ENCODE results near the gene NEDD8.

The NEDD8 gene

DNA sequence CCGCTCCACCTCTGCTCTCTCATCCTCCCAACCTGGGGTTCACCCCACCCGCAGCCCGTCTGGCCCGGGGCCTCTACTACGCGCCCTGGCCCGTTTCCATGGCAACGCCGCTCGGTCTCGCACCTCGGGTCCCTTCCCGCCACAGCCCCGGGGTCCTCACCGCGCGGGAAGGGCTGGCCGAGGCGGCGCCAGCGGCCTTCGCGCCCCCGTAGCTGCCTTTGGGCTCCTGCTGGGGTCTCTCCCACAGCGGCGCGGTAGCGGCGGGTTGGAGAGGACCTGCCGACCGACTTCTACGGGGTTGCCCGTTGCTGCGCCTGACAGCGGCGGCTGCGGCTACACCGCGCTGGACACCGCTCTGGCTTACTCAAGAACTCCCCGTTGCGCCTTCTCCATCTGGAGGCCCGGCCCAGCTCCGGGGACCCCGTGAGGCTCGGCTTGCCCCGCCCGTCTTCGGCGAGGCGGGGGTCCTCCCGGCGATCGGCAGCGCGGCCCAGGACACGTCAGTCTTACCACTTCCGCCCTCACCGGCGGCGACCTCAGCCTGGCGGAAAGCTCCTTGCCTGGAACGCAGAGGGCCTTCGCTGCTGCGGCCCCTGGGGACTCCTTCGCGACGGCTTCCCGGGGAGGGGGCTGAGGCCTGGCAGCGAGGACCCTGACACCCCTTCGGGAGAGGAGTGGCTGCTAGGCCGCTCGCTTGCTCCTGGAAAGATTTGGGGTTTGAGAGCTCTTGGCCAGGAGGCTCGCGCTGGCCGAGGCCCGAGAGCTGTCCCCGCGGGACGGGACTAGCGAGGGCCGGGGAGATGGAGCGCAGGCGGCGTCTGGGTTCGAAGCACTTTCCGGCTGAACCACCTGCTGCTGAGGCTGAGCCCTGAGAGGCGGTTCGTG, 36.7 kb downstream of the NEDD8 start, which contains the start of gene TM9SF1:
TSS of gene TM9SF1 (minus strand) at position 256 of the 885 bp plus-strand sequence. CDS start 422 bp downstream, outside the sequence.
- peak; percentile 93 for DNase-seq (ENCODE audit: extremely low read depth, insufficient read length)
- no peaks in the 10 kb centered on the region for H3K27me3 ChIP-seq (replicated peaks; ENCODE audit: control insufficient read depth, insufficient read depth, low read length)
- H3K36me3 ChIP-seq (ENCODE audit: control insufficient read depth, insufficient read depth, low read length): peaks cover 10% of the 10 kb centered on the region
- TF ChIP-seq, protein P1, sequence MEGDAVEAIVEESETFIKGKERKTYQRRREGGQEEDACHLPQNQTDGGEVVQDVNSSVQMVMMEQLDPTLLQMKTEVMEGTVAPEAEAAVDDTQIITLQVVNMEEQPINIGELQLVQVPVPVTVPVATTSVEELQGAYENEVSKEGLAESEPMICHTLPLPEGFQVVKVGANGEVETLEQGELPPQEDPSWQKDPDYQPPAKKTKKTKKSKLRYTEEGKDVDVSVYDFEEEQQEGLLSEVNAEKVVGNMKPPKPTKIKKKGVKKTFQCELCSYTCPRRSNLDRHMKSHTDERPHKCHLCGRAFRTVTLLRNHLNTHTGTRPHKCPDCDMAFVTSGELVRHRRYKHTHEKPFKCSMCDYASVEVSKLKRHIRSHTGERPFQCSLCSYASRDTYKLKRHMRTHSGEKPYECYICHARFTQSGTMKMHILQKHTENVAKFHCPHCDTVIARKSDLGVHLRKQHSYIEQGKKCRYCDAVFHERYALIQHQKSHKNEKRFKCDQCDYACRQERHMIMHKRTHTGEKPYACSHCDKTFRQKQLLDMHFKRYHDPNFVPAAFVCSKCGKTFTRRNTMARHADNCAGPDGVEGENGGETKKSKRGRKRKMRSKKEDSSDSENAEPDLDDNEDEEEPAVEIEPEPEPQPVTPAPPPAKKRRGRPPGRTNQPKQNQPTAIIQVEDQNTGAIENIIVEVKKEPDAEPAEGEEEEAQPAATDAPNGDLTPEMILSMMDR (IDR thresholded peaks at IDR 0.05; ENCODE audit: insufficient read depth, low read length, poor library complexity, severe bottlenecking): no peak
- peak within 1 kb of the TSS; percentile 97 for H3K4me3 ChIP-seq (replicated peaks; ENCODE audit: low read depth, low read length)

DNA sequence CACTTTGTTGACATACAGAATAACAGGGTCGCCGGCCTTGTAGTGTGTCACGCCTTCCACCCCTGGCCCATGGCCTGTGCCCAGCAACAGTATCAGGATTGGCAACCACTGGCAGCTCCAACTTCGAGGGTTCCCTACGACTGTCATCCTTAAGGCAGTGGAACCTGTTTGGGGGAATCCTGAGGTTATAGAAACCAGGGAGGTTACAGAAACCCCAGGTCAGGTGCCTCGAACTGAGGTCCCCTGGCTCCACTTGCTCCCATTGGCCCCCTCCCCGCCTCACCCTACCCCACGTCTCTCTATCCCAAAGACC, 37.3 kb downstream of the NEDD8 start:
- Histone ChIP-seq H3K4me3 (replicated peaks; ENCODE audit: low read depth, low read length) (peak overlapping the region; percentile 97), H3K36me3 (ENCODE audit: control insufficient read depth, insufficient read depth, low read length) (peaks cover 10% of the 10 kb centered on the region), H3K27me3 (replicated peaks; ENCODE audit: control insufficient read depth, insufficient read depth, low read length) (no peaks in the 10 kb centered on the region)
- no peak for DNase-seq (ENCODE audit: extremely low read depth, insufficient read length)
- TF ChIP-seq, protein P1 (IDR thresholded peaks at IDR 0.05; ENCODE audit: insufficient read depth, low read length, poor library complexity, severe bottlenecking): no peak

DNA sequence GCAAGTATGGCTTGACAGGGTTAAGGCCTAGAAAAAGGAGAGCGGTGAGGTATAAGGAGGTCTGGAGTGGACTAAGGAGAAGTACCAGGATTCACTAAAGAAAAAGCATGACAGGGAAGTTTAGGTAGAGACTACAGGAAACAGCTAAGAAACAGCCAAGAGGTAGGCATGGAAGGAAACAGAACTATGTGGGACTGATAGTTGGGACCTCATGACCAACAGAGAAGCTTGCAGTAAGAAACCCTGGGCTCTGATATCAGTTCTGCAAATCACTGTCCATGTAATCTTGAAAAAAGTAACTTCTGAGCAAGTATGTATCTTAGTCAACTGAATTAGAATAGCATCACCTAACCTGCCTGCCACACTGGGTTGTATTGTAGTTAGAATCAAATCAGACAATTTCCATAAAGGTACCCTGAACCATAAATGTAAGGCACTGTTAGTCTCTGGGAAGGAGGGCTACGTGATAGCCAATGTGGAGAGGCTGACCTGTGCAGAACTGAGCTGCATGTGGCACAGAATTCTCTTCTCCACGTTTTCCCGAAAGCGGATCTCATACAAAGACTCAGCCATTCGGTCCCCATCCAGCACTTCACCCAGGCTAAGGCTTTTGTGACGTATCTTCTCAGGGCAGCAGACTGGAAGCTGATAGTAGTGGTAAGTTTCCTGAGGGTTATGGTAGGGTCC, 37.8 kb downstream of the NEDD8 start:
- Histone ChIP-seq H3K4me3 (replicated peaks; ENCODE audit: low read depth, low read length) (peak overlapping the region; percentile 97), H3K36me3 (ENCODE audit: control insufficient read depth, insufficient read depth, low read length) (peaks cover 9% of the 10 kb centered on the region), H3K27me3 (replicated peaks; ENCODE audit: control insufficient read depth, insufficient read depth, low read length) (no peaks in the 10 kb centered on the region)
- TF ChIP-seq, protein P1 (IDR thresholded peaks at IDR 0.05; ENCODE audit: insufficient read depth, low read length, poor library complexity, severe bottlenecking): no peak
- DNase-seq (ENCODE audit: extremely low read depth, insufficient read length): no peak

DNA sequence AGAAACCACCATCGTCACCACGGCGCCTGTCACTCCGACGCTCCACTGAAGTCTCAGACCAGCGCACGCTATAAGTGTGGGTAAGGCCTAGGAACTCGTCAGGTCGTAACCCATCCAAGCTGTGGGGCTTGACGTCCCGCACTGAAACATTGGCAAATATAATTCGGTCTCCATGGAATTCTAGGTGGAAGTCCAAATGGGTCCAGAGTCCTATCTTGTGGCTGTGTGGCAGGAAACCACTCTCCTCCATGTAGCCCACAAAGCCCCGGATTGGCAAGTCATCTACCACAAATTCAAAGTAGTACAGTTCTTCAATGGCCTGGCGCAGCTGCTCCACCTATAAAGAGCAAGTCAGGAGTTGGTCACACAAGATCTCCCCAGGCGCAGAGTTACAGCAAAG, 39.2 kb downstream of the NEDD8 start:
- TF ChIP-seq, protein P1 (IDR thresholded peaks at IDR 0.05; ENCODE audit: insufficient read depth, low read length, poor library complexity, severe bottlenecking): no peak
- Histone ChIP-seq H3K4me3 (replicated peaks; ENCODE audit: low read depth, low read length) (no peak overlapping the region), H3K36me3 (ENCODE audit: control insufficient read depth, insufficient read depth, low read length) (peaks cover 8% of the 10 kb centered on the region), H3K27me3 (replicated peaks; ENCODE audit: control insufficient read depth, insufficient read depth, low read length) (no peaks in the 10 kb centered on the region)
- no peak for DNase-seq (ENCODE audit: extremely low read depth, insufficient read length)

DNA sequence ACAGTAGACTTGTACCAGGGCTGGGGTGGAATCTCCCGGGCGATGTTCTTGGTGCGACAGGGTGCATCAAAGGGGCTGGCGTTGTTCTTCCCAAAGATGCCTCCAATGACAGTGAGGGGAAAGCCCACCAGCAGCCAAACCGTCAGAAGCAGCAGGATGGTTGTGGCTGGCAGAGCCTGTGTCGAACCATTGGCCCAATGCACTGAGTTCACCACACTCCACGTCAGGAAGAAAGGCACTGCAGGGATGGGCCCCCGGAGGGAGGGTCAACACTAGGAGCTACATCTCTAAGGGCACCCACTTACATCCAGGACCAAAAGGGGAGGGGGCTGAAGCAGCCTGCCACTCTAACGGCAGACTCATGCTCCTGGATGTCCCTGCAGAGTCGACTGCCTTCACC, 41.8 kb downstream of the NEDD8 start:
- Histone ChIP-seq H3K27me3 (replicated peaks; ENCODE audit: control insufficient read depth, insufficient read depth, low read length) (no peaks in the 10 kb centered on the region), H3K36me3 (ENCODE audit: control insufficient read depth, insufficient read depth, low read length) (peaks cover 24% of the 10 kb centered on the region), H3K4me3 (replicated peaks; ENCODE audit: low read depth, low read length) (no peak overlapping the region)
- TF ChIP-seq, protein P1 (IDR thresholded peaks at IDR 0.05; ENCODE audit: insufficient read depth, low read length, poor library complexity, severe bottlenecking): no peak
- DNase-seq (ENCODE audit: extremely low read depth, insufficient read length): no peak
